Epithelial cell of esophagus (primary cell): ENCODE data around the gene ZDHHC17.

Source experiments
- DNase-seq: peaks from one replicate; pipeline ENCODE4 v3.0.0; 2010; ENCODE audit warnings: low read depth
- H3K4me3 ChIP-seq: 2 replicates; pipeline ENCODE4 v1.5.1; 2011; ENCODE audit warnings: mild to moderate bottlenecking, low read length, control low read depth
- TF ChIP-seq, protein P1 (sequence below): IDR thresholded peaks from 2 replicates; pipeline ENCODE4 v1.5.1; 2011; ENCODE audit warnings: low read depth, mild to moderate bottlenecking, low read length, control low read depth, inconsistent platforms; ENCODE audit not compliant: insufficient read depth; ENCODE audit errors: missing control alignments

Gene ZDHHC17

DNA sequence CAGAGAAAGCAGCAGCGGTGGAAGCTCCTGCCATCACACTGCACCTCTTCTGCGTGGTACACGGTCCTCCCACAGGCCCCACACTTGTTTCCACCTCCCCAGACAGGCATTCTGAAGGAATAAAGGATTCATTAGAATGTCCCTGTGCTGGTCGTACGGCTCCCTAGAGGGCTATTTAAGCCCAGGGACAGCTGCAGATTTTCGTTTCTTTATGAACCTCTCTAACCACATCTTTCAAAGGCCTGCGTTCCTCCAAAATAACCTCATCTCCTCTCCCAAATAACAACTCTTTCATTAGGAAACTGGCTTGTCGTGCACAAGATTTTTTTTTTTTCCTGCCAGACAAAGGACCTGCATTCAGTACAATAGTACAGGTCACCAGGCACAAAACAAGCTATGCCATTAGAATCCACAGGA is 102.2 kb downstream of the ZDHHC17 start:
- no peak overlapping the region for H3K4me3 ChIP-seq
- TF ChIP-seq, protein P1, sequence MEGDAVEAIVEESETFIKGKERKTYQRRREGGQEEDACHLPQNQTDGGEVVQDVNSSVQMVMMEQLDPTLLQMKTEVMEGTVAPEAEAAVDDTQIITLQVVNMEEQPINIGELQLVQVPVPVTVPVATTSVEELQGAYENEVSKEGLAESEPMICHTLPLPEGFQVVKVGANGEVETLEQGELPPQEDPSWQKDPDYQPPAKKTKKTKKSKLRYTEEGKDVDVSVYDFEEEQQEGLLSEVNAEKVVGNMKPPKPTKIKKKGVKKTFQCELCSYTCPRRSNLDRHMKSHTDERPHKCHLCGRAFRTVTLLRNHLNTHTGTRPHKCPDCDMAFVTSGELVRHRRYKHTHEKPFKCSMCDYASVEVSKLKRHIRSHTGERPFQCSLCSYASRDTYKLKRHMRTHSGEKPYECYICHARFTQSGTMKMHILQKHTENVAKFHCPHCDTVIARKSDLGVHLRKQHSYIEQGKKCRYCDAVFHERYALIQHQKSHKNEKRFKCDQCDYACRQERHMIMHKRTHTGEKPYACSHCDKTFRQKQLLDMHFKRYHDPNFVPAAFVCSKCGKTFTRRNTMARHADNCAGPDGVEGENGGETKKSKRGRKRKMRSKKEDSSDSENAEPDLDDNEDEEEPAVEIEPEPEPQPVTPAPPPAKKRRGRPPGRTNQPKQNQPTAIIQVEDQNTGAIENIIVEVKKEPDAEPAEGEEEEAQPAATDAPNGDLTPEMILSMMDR: no peak

DNA sequence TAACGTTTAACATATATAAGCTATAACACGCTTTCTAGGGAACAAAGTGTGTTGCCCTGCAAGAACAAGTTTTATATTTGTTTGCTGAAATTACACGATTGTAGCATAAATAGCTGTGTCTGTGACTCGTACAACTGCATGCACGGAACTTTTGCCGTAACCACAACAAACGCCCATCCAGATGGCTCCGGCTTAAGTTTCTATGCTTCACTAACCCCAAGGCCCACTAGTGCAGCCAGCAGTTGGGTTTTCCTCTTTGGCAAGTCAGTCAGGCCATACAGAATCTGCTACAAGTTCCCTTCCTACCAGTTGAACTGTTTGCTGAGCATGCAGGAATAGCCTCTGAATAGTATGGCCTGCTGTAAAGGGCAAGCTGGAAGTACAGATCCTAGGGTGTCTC is 102.8 kb downstream of the ZDHHC17 start:
- no peak for DNase-seq
- no peak overlapping the region for H3K4me3 ChIP-seq
- TF ChIP-seq, protein P1: no peak

More for the DNA sequence above, 102.2 kb downstream of the ZDHHC17 start:
- no peak for DNase-seq

DNA sequence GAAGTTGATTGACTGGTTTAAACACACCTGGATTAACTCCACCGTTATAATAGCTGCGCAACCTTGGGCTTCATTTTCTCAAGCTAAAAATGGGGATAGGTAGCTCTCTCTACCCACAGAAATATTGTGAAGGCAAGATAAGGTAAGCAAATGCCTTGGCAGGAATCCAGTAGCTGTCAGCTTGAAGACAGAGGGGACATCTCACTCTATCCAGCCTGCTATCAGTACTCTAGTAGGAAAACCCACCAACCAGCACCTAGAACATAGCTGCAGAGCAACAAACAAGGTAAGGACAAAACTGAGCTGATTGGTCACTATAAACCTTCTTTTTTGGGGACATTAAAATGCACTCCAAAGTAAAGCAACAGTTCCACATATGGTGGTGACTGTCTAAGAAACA is 107.2 kb downstream of the ZDHHC17 start:
- H3K4me3 ChIP-seq: no peak overlapping the region
- no peak for DNase-seq
- TF ChIP-seq, protein P1: no peak

DNA sequence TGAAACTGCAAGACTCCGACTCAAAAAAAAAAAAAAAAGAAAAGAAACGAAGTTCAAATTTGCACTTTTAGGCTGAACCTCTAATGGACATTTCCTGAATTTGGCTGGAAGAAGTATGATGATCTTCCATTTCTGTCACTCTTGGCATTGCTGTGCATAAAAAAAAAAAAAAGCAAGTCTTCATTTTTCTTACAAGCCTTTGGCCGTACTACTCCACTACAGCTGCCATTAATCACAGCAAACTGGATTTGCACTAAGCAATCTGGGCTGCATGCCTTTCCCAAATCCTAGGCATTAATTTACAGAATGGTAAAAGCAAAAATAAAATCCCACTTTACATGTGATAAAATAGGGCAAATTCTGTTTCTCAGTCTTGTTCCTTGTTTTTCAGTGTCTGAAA is 107.8 kb downstream of the ZDHHC17 start:
- TF ChIP-seq, protein P1: no peak
- DNase-seq: no peak
- no peak overlapping the region for H3K4me3 ChIP-seq

DNA sequence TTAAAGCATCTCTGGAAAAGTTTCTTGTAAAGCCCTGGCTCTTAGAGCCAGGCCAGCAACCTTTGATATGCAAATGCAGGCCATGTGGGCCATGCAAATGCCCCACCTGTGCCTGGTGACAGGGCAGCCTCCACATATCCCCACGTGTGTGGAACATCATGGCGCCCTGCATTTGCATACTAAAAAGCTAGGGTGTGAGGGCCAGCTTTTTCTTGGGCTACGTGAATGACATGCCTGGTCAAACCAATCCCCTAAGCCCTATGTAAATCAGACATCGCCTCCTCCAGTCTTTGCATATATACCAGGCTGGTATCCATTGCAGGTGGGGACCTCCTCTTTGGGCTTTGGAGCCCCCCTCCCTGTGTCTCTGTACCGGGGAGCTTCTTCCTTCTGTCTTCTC is 108.5 kb downstream of the ZDHHC17 start:
- no peak overlapping the region for H3K4me3 ChIP-seq
- DNase-seq: no peak
- TF ChIP-seq, protein P1: no peak

DNA sequence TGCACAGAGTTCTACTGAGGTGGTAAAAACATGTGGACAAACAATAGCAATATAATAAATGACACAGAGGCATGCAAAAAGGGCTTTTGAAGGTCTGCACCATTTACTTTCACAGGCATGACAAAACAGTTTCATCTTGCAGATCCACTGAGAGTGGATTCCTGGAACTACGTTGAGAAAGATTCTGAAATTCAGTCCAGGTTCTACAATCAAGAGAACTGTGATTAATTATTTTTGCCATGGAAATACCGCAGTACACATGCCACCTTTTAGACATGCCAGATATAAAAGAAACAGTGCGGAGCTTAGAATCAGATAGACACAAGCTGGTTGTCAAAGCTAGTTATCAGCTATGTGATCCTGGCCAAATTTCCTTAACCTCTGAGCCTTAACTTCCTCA is 110.1 kb downstream of the ZDHHC17 start:
- TF ChIP-seq, protein P1: no peak
- no peak for DNase-seq
- no peak overlapping the region for H3K4me3 ChIP-seq

DNA sequence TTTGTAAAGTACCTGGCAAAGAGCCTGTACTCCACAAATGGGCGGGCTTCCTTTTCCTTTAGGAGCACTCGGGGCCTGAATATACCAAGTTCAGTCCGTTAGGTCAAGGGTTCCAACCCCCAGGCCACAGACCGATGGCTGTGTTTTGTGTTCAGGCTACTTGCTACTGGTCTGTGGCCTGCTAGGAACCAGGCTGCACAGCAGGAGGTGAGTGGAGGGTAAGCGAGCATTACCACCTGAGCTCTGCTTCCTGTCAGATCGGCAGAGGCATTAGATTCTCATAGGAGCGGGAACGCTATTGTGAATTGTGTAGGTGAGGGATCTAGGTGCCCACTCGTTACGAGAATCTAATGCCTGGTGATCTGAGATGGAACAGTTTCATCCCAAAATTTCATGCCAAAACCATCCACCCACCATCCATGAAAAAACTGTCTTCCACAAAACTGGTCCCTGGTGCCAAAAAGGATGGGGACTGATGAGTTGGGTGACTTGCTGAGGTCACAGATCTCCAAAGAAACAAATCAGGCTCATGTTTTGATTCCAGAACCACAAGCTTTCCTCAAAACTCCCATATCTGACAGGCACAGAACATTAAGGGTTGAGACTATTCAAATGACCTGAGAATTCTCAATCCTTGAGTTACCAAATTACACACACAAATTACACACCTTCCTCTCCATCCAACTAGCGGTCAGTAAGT is 110.7 kb downstream of the ZDHHC17 start:
- H3K4me3 ChIP-seq: no peak overlapping the region
- DNase-seq: no peak
- TF ChIP-seq, protein P1: no peak
